Type B pancreatic cell (in vitro differentiated cells): Measurements from ENCODE around the gene TCEAL2. TPM values are rescaled to one million over a fixed set of nuclear protein-coding genes. Genes with fewer than 3 reads are reported as not detected.
"Not testable (repeated sequence)": the region's sequence is repeated elsewhere in the genome, so short reads cannot be mapped to it uniquely, and the experiment has no call there.

Experiments
- DNase-seq: peaks from one replicate; pipeline ENCODE4 v3.0.0; 2021; ENCODE audit warnings: mixed read lengths; ENCODE audit not compliant: unreplicated experiment; ENCODE audit errors: extremely low spot score
- H3K27ac Mint-ChIP-seq: 2 replicates; pipeline ENCODE4 v1.8.0; 2021; ENCODE audit warnings: mild to moderate bottlenecking, mixed read lengths
- H3K27me3 Mint-ChIP-seq: 2 replicates; pipeline ENCODE4 v1.8.0; 2021; ENCODE audit warnings: mixed read lengths
- H3K36me3 Mint-ChIP-seq: 2 replicates; pipeline ENCODE4 v1.8.0; 2021; ENCODE audit warnings: mixed read lengths
- H3K4me1 Mint-ChIP-seq: one replicate; pipeline ENCODE4 v1.8.0; 2021; ENCODE audit warnings: mixed read lengths; ENCODE audit not compliant: unreplicated experiment
- H3K4me3 Mint-ChIP-seq: 2 replicates; pipeline ENCODE4 v1.8.0; 2021; ENCODE audit warnings: mild to moderate bottlenecking, mixed read lengths
- H3K9me3 Mint-ChIP-seq: 2 replicates; pipeline ENCODE4 v1.8.0; 2021; ENCODE audit warnings: mixed read lengths
- CTCF ChIP-seq: fragments of 200-600 bp; sonication (generic); conservative IDR thresholded peaks from 2 replicates; pipeline ENCODE4 v1.5.0; 2021; ENCODE audit warnings: antibody characterized with exemption, mild to moderate bottlenecking
- total RNA-seq: library from RNA; stranded (reverse); gene quantifications from 2 replicates; pipeline ENCODE4 v1.2.1, GENCODE V29; 2021; ENCODE audit warnings: low replicate concordance

The TCEAL2 gene
- total RNA-seq, 1 donor from 2014 or later = 3.1 TPM

GRCh38 chrX:102126863-102127262 lies 1.4 kb downstream of the TCEAL2 start:
- Mint-ChIP-seq H3K36me3 (no peaks in the 10 kb centered on the region), H3K9me3 (no peaks in the 10 kb centered on the region), H3K27me3 (peaks cover 44% of the 10 kb centered on the region), H3K4me3 (peak overlapping the region; percentile 15), H3K4me1 (no peaks in the 10 kb centered on the region), H3K27ac (no peak overlapping the region)
- no peak for TF ChIP-seq CTCF
- DNase-seq = no peak

GRCh38 chrX:102129473-102129872 lies 4.0 kb downstream of the TCEAL2 start:
- no peaks in the 10 kb centered on the region for H3K36me3 Mint-ChIP-seq
- no peak overlapping the region for H3K4me3 Mint-ChIP-seq
- H3K4me1 Mint-ChIP-seq = no peaks in the 10 kb centered on the region
- peaks cover 33% of the 10 kb centered on the region for H3K27me3 Mint-ChIP-seq
- H3K27ac Mint-ChIP-seq = no peak overlapping the region
- H3K9me3 Mint-ChIP-seq = no peaks in the 10 kb centered on the region
- TF ChIP-seq CTCF = peak; percentile 53
- no peak for DNase-seq

- H3K4me3 Mint-ChIP-seq = no peak overlapping the region
- H3K27ac Mint-ChIP-seq = no peak overlapping the region
- no peaks in the 10 kb centered on the region for H3K27me3 Mint-ChIP-seq
- no peaks in the 10 kb centered on the region for H3K9me3 Mint-ChIP-seq
- no peaks in the 10 kb centered on the region for H3K4me1 Mint-ChIP-seq
- no peak for DNase-seq
- no peaks in the 10 kb centered on the region for H3K36me3 Mint-ChIP-seq
- no peak for TF ChIP-seq CTCF
Observed at GRCh38 chrX:102138064-102138463, 12.6 kb downstream of the TCEAL2 start.

GRCh38 chrX:102140876-102141275 lies 15.4 kb downstream of the TCEAL2 start:
- H3K36me3 Mint-ChIP-seq, H3K27ac Mint-ChIP-seq, H3K4me1 Mint-ChIP-seq, H3K27me3 Mint-ChIP-seq, H3K4me3 Mint-ChIP-seq, H3K9me3 Mint-ChIP-seq, DNase-seq: not testable (repeated sequence)

- H3K4me3 Mint-ChIP-seq, H3K9me3 Mint-ChIP-seq, H3K4me1 Mint-ChIP-seq: not testable (repeated sequence)
Observed at GRCh38 chrX:102141631-102142030, 16.2 kb downstream of the TCEAL2 start.

GRCh38 chrX:102142274-102142673 lies 16.8 kb downstream of the TCEAL2 start, which contains the start of gene TCEAL6:
Gene TCEAL6 (minus strand): TSS chrX:102142481.
- H3K4me1 Mint-ChIP-seq, DNase-seq, H3K4me3 Mint-ChIP-seq, H3K36me3 Mint-ChIP-seq, H3K9me3 Mint-ChIP-seq, H3K27ac Mint-ChIP-seq, H3K27me3 Mint-ChIP-seq: not testable (repeated sequence)

More at GRCh38 chrX:102141631-102142030, 16.2 kb downstream of the TCEAL2 start:
- not testable (repeated sequence) for H3K27ac Mint-ChIP-seq, DNase-seq, H3K36me3 Mint-ChIP-seq, H3K27me3 Mint-ChIP-seq

- Mint-ChIP-seq H3K36me3 (no peaks in the 10 kb centered on the region), H3K4me3 (peak overlapping the region; percentile 96), H3K4me1 (no peaks in the 10 kb centered on the region), H3K27ac (no peak overlapping the region), H3K27me3 (peaks cover 20% of the 10 kb centered on the region), H3K9me3 (no peaks in the 10 kb centered on the region)
- no peak for DNase-seq
- TF ChIP-seq CTCF = peak; percentile 63
Observed at GRCh38 chrX:102154218-102154860, 28.9 kb downstream of the TCEAL2 start.
